GM12872 (cell line): ENCODE measurements around the gene TMEM198.

Experiments used
- CTCF ChIP-seq: IDR thresholded peaks from 3 replicates; pipeline ENCODE4 v1.5.1; 2011; ENCODE audit warnings: low read depth, mild to moderate bottlenecking, low read length, moderate library complexity; ENCODE audit not compliant: insufficient read depth

Gene TMEM198

DNA sequence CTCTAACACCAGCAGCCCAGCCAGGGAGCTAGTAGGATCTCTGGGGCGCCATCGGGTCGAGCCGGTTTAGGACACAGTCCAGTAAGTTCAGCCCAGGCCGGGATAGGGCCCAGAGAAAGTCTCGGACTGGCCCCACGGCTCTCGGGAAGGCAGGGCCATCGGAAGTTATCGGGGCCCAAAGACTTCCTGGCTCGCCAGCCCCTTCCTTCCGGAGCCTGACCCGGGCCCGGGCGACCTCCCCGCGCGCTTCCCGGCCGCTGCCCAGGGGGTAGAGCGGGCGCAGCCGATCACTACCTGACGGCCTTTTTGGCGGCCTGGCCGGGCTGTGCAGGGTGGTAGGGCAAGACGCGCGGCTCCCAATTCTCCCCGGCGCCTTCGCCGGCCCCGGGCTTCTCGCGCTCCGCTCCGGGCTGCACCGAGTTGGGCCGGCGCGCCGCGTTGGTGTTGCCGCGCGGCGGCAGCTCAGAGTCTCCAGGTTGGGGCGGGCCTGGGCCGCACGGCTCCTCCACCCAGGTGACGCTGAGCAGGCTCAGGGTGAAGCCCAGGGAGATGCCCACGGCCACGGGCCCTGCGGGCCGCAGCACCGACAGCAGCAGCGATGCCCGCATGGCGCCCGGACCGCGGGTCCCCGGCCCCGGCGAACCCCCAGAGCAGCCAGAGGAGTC is 765 bp upstream of the TMEM198 start:
- no peak for TF ChIP-seq CTCF

- no peak for TF ChIP-seq CTCF
Observed at GRCh38 chr2:219544567-219544966, 739 bp downstream of the TMEM198 start.

- TF ChIP-seq CTCF: no peak
Observed at GRCh38 chr2:219545295-219545942, 1.6 kb downstream of the TMEM198 start.

DNA sequence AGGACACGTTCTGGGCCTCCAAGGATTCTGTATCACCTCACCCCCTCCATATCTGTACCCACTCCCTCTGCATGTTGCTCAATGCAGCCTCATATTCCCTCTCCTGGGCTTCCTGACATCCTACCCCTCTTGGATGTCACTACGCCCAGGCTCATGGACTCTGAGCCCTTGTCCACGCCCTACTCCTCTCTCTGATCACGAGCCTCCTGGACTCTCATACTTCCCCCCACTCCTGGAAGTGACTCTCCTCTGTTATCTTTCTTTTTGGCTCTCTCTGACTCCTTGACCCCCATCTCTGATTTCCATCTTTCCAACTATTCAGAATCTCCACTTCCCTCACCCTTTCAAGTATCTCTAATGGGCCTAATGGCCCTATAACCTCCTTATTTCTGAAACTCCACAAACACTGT is 2.1 kb downstream of the TMEM198 start:
- no peak for TF ChIP-seq CTCF

DNA sequence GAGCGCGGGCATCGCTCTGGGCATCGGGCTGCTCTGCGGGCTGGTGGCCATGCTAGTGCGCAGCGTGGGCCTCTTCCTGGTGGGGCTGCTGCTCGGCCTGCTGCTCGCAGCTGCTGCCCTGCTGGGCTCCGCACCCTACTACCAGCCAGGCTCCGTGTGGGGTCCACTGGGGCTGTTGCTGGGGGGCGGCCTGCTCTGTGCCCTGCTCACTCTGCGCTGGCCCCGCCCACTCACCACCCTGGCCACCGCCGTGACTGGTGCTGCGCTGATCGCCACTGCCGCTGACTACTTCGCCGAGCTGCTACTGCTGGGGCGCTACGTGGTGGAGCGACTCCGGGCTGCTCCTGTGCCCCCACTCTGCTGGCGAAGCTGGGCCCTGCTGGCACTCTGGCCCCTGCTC is 3.8 kb downstream of the TMEM198 start:
- no peak for TF ChIP-seq CTCF

- no peak for TF ChIP-seq CTCF
Observed at GRCh38 chr2:219548990-219549389, 5.2 kb downstream of the TMEM198 start.

- no peak for TF ChIP-seq CTCF
Observed at GRCh38 chr2:219549619-219550018, 5.8 kb downstream of the TMEM198 start.
